ENCODE results near the gene TGFBR2.

- TF ChIP-seq CTCF (IDR thresholded peaks at IDR 0.05), result no peak
- no peak for TF ChIP-seq POLR2A (IDR thresholded peaks at IDR 0.05)
These were observed 5.8 kb upstream of the TGFBR2 start for GRCh38 chr3:30600572-30600971.
